Ovary (tissue), 9 donors: Measurements from ENCODE around the gene LPAR1. TPM values are rescaled to one million over a fixed set of nuclear protein-coding genes. Genes with fewer than 3 reads are reported as not detected.

Source experiments
- DNase-seq, 5 donors: peaks; one replicate each; pipeline ENCODE4 v3.0.0-alpha.2; 2019 to 2020
- H3K27ac ChIP-seq, 2 donors: fragments of 200-600 bp; one replicate each; pipeline versions ENCODE4 v1.5.1 to v1.8.0; 2019 to 2022
- H3K27me3 ChIP-seq: fragments of 200-600 bp; one replicate; pipeline ENCODE4 v1.8.0; 2022
- H3K36me3 ChIP-seq: fragments of 200-600 bp; sonication (generic); one replicate; pipeline ENCODE4 v1.5.1; 2019
- H3K4me1 ChIP-seq: one replicate; pipeline ENCODE4 v1.8.1; 2013; ENCODE audit warnings: mild to moderate bottlenecking, moderate library complexity; ENCODE audit not compliant: insufficient read depth
- H3K4me3 ChIP-seq: fragments of 200-600 bp; sonication (generic); one replicate; pipeline ENCODE4 v1.5.1; 2017
- H3K9me3 ChIP-seq, 2 donors: fragments of 200-600 bp in 1 of 2; sonication (generic) in 1 of 2; one replicate each; pipeline versions ENCODE4 v1.5.1 to v1.8.1; 2013 to 2019; ENCODE audit warnings: mild to moderate bottlenecking in 1 of 2, moderate library complexity in 1 of 2
- CTCF ChIP-seq, 3 donors: fragments of 450-650 bp in 2 of 3; fragments of 200-600 bp in 1 of 3; IDR thresholded peaks; one replicate each; pipeline versions ENCODE4 v1.5.1 to v1.8.0; 2016 to 2022; ENCODE audit warnings: antibody characterized with exemption in 3 of 3, mild to moderate bottlenecking in 1 of 3
- EP300 ChIP-seq: sonication (generic); formaldehyde crosslinking; IDR thresholded peaks from one replicate; pipeline ENCODE4 v1.6.1; 2017; ENCODE audit warnings: antibody characterized with exemption
- POLR2A ChIP-seq: fragments of 450-650 bp; IDR thresholded peaks from one replicate; pipeline ENCODE4 v1.6.1; 2017; ENCODE audit warnings: antibody characterized with exemption, mild to moderate bottlenecking, moderate library complexity
- WGBS, 3 donors: extraction: QIAGEN DNeasy Blood & Tissue Kit in 1 of 3; methylation state at CpG; one replicate each; pipeline versions ENCODE4 v1.1.5 to v1.1.7; 2013 to 2017; 5-methylcytosine and 5-hydroxymethylcytosine counted together
- intact Hi-C, 4 donors: fragments of 100-400 bp; cut with DNase I; formaldehyde crosslinking; loops; one replicate each; pipeline versions ENCODE4 v1.11.0 to v1.15.1; 2022 to 2023
- polyA plus RNA-seq, 2 donors: library from polyadenylated mRNA; stranded (reverse); fragments of 200-250 nt in 1 of 2; fragments of 350-450 nt in 1 of 2; fragmentation: Illumina TruSeq in 1 of 2; extraction: RNeasy Lipid Tissue Mini Kit (QIAGEN cat#74804) in 1 of 2; gene quantifications; one replicate each; pipeline ENCODE4 v1.2.3, GENCODE V29; 2013 to 2014
- total RNA-seq, 7 donors: library from RNA; depleted of rRNA in 2 of 7; stranded (reverse); fragments of >200 nt in 2 of 7; fragmentation: NEBNext Ultra II Directional in 3 of 7; extraction: Animal tissue kit (Norgen Biotek cat#: 25700) in 3 of 7; gene quantifications; one replicate each; pipeline versions ENCODE4 v1.1.0 to v1.2.4, GENCODE V29; 2016 to 2023
- donor health status: DM: no; HTN: no; CAD: no; lungs with moderate emphysema.
- donor health status: DM: no; HTN: no; CAD: no.
- donor health status: Bipolar disorder and iron deficiency.
- donor health status: DM: yes; HTN: yes; CAD: no.
- donor health status: DM: no; HTN: no; CAD: no.
- donor health status: DM: yes; HTN: yes; CAD: no.

The LPAR1 gene
- total and polyA plus RNA-seq, 9 donors, result 11.1 to 29.2 (median 18.4) TPM

GRCh38 chr9:110926828-110927487 lies 111.3 kb downstream of the LPAR1 start:
- Histone ChIP-seq H3K4me1 (no peaks in the 10 kb centered on the region), H3K27me3 (no peaks in the 10 kb centered on the region), H3K9me3 (no peaks in the 10 kb centered on the region), H3K4me3 (no peak overlapping the region), H3K36me3 (no peaks in the 10 kb centered on the region), H3K27ac (no peak overlapping the region)
- TF ChIP-seq CTCF (IDR thresholded peaks at IDR 0.05) (no peak), EP300 (no peak), POLR2A (no peak)
- no peak for DNase-seq
- 54 to 90% (median 75%) methylated on average over 10 of the region's 10 CpGs for whole genome bisulfite sequencing, 3 donors
- intact Hi-C loops, result no loop called here

- no peak for TF ChIP-seq POLR2A
- no peak for TF ChIP-seq EP300
- TF ChIP-seq CTCF (IDR thresholded peaks at IDR 0.05), result no peak
- Histone ChIP-seq H3K36me3 (no peaks in the 10 kb centered on the region), H3K4me1 (no peaks in the 10 kb centered on the region), H3K4me3 (no peak overlapping the region), H3K27me3 (no peaks in the 10 kb centered on the region), H3K9me3 (no peaks in the 10 kb centered on the region), H3K27ac (no peak overlapping the region)
- DNase-seq, result no peak
- intact Hi-C loops, result no loop called here
- WGBS, 3 donors, result 87 to 89% (median 88%) methylated on average over 5 of the region's 5 CpGs
Measured at GRCh38 chr9:110923601-110924000, 114.7 kb downstream of the LPAR1 start.

- DNase-seq, result no peak
- no peak for TF ChIP-seq CTCF (IDR thresholded peaks at IDR 0.05)
- TF ChIP-seq EP300, result no peak
- TF ChIP-seq POLR2A, result no peak
- no peaks in the 10 kb centered on the region for H3K9me3 ChIP-seq
- no peaks in the 10 kb centered on the region for H3K4me1 ChIP-seq
- no peak overlapping the region for H3K27ac ChIP-seq
- no peaks in the 10 kb centered on the region for H3K27me3 ChIP-seq
- intact Hi-C loops, result no loop called here
- no peak overlapping the region for H3K4me3 ChIP-seq
- H3K36me3 ChIP-seq, result no peaks in the 10 kb centered on the region
- 76 to 92% (median 85%) methylated on average over 3 of the region's 3 CpGs for WGBS, 3 donors
Measured at GRCh38 chr9:110922145-110922544, 116.1 kb downstream of the LPAR1 start.

- H3K27me3 ChIP-seq, result no peaks in the 10 kb centered on the region
Measured at GRCh38 chr9:110921705-110922104, 116.6 kb downstream of the LPAR1 start.

More at GRCh38 chr9:110921705-110922104, 116.6 kb downstream of the LPAR1 start:
- H3K4me1 ChIP-seq, result no peaks in the 10 kb centered on the region
- intact Hi-C loops, result no loop called here
- H3K27ac ChIP-seq, result no peak overlapping the region
- TF ChIP-seq EP300 (no peak), CTCF (IDR thresholded peaks at IDR 0.05) (no peak), POLR2A (no peak)
- 93 to 98% (median 97%) methylated on average over 5 of the region's 5 CpGs for WGBS, 3 donors
- no peaks in the 10 kb centered on the region for H3K36me3 ChIP-seq
- no peaks in the 10 kb centered on the region for H3K9me3 ChIP-seq
- no peak for DNase-seq
- H3K4me3 ChIP-seq, result no peak overlapping the region
